NOMO-1 treated with DMSO at 0.1 percent for 48 hours (cell line): ENCODE measurements around the gene HAUS3.
A peak's percentile ranks its signal among the peaks of the same experiment; 100 is the strongest.

Experiments used
- DNase-seq: peaks from one replicate; lab custom pipeline; 2025; ENCODE audit not compliant: unreplicated experiment; lab: John Stamatoyannopoulos, UW

The HAUS3 gene, protein sequence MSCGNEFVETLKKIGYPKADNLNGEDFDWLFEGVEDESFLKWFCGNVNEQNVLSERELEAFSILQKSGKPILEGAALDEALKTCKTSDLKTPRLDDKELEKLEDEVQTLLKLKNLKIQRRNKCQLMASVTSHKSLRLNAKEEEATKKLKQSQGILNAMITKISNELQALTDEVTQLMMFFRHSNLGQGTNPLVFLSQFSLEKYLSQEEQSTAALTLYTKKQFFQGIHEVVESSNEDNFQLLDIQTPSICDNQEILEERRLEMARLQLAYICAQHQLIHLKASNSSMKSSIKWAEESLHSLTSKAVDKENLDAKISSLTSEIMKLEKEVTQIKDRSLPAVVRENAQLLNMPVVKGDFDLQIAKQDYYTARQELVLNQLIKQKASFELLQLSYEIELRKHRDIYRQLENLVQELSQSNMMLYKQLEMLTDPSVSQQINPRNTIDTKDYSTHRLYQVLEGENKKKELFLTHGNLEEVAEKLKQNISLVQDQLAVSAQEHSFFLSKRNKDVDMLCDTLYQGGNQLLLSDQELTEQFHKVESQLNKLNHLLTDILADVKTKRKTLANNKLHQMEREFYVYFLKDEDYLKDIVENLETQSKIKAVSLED

DNA sequence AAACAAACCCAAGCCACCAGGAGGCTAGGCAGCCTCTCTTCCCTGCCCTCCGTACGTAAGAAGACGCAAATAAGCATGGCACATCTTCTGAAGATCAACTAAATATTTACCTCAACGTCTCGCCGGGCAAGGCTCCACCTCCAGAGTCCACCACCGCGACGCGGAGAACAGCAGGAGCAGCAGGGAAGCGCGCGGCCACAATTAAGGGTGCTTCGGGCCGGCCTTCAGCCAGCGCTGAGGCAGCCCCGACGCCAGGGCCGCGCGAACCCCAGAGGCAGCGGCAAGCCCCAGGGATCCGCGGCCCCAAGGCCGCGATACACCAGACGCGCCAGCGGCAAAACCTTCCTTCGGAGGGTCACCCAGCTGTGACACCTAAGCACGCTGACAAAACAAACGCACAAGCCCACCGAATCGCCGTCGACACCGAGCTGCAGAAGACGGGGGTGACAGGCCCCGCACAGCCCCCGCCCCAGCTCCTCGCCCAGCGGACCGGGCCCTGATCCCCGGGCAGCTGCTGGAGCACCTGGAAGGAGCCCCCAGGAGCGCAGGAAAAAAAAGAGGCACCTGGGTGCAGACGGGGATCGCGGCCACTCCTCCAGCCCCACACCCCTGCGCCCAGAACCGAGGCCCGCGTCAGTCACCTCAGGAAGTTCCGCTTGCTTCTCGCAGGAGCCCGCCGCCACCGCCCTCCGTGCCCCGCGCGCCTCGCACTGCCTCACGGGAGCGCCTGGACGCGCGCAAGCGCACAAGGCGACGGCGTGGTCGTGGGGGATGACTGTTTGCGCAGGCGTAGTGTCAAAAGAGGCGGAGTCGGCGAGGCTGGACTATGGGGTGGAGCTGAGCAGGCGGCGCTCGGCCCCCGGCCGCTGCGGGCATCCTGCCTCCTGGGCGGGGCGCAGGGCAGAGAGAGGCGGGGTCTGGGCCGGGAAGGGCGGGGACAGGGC lies at the start of gene HAUS3, which contains the start of gene POLN:
HAUS3 (minus strand) TSS at position 712 of the 944 bp plus-strand sequence. CDS start 1,175 bp downstream, outside the sequence.
POLN (minus strand) TSS at position 712 of the 944 bp plus-strand sequence. CDS start 12,890 bp downstream, outside the sequence.
- peak; percentile 95 for DNase-seq

DNA sequence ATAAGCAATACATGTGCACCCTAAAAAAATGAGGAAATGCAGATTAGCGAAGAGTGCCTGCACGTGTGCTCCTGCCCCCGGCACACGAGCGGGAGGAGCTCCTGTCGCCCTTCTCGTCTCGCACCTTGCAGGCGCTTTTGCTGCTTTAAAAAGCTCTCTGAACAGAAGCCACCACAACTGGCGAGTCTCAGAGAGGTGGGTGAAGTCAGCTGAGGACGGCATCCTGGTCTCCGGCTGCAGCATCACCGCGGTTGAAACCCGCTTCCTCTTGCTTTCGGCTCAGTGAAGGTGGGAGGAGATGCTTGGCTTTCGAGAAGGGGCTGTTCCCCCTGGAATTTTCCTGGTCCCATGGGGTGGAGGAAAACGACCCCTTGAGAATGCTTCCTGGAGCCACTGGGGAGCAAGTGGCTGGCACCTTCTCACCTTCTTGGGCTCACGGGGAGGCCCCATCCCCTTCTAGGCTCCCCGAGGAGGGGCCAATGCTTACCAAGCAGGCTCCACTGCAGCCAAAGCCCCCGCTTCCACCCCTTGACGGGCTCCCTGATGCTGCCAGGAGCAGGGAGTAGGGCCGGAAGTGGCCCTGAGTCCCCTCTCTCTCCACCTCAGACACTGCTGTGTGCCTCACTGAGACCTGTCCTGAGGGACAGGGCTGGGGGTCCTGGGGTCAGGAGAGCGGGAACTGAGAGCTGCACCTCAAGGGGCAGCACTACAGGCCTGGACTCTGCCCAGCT lies 49.2 kb upstream of the HAUS3 start:
- DNase-seq, result no peak

DNA sequence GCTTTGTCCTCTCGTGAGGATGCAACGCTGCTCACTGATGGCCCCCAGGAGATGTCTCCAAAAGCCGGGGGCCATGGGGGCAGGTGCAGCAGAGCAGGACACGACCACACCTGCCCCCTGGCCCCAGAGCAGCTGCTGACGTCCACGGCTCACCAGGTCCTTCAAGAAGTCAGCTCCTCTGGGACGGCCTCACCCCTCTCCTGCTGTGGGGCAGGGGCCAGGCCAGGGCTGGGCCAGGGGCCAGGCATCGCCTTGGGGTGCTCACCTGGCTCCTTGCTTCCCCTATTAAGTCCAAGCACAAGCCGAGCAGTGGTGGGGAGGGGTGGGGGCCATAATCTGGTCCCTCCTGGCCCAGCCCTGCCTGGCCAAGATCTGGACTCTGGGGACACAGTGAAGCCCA lies 48.6 kb upstream of the HAUS3 start:
- DNase-seq, result no peak

DNA sequence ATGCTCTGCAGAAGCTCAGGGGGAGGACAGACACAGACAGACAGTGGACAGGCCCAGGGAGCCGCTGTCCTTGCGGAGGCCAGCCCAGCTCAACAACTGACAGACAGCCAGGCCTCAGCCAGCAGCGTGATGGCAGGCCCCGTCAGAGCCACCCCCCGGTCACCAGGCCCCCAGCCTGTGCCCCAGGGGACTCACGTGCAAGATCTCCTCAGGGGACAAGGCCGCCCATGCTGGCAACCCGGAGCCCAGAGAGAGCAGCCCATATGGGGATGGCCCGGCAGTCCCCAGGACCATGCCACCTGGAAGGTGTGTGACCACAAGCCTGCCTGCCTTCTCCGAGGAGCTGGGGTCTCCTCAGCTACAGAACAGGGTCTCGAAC lies 48.0 kb upstream of the HAUS3 start:
- DNase-seq, result no peak

DNA sequence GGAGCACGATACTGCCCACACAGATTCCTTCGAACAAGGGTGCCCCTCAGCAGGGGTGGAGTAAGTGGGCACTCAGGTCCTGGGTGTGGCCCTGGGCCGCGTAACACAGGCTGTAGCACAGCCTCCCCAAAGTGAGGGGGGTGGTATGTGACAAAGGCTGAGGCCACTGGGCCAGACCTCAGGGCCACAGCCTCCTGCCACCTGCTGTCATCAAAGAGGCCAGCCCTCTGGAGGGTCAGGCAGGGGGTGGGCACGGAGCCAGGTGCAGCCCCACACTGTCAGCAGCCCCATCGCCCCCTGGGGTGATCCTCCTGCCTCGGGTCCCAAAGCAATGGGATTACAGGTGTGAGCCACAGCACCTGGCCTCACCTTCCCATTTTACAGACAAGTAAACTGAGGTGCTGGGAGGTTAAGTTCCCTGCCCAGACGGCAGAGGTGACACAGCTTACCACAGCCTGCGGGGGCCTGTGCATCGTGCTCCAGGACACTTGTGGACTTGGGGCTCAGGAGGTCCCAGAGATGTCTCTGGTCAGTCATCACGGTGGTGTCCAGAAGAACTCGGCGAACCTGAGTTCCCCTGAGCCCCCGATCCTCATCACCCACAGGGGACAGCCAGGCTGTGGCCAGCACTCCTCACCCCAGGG lies 47.5 kb upstream of the HAUS3 start:
- no peak for DNase-seq

DNA sequence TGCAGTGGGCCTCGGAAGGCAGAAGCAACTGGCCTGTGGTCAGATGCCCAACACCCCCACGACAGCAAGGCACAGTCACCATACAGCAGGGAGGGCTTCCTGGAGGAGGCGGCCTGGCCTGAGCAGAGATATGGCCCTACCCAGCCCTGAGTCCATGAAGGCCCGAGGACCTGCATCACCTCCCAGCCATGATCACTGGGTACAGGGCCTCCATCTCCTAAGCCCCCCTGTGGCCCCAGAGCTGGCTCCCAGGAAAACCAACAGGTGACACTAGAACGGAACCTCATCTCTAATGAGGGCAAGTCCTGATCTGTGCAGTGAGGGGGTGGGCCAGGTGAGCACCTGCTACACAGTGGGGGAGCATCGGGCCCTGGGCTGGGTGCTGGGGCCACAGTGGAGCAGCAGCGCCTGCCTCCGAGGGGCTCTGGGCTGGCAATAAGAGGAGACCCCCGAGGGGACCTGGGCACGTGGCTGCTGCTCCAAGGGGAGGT lies 46.2 kb upstream of the HAUS3 start:
- DNase-seq, result no peak

DNA sequence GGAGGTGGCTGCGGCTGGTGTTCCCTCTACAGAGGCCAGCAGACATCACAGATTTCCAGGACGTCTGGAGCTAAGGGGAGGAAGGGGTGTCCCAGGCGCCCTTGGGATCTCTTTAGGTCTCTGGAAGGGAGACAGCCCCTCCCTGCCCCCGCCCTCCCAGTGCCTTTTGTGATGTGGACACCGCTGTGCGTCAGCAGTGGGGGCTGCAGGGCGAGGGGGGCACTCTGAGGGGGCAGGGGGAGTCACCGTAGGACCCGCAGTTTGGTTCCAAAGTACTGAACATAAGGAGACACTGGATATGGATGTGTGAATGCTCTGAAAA lies 45.6 kb upstream of the HAUS3 start:
- DNase-seq, result no peak

DNA sequence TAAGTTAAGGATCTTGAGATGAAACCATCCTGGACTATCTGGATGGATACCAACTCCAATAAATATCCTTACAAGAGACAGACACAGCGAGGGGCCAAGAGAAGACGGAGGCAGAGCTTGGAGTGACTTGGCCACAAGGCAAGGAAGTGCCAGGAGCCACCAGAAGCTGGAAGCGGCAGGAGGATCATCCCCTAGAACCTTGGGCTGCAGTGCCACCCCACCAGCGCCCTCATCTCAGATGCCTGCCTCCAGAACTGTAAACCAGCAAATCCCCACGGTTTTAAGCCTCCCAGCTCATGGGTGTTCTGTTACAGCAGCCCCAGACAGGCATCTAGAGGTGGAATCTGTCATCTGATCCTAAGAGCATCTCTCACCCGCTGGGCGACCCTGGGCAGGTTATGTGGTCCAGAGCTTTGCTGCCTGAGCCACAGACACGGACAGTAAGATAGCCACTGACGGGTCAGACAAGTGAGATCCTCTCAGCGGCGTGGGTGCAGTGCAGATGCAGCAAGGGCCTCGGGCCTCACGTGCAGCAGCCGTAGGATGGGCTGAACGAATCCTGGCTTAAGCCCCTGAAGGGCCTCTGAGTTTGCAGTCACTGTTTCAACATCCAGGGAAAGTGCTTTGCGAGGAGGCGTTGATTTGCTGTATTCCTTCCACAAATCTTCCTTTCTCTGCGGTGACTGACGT lies 45.1 kb upstream of the HAUS3 start:
- no peak for DNase-seq

DNA sequence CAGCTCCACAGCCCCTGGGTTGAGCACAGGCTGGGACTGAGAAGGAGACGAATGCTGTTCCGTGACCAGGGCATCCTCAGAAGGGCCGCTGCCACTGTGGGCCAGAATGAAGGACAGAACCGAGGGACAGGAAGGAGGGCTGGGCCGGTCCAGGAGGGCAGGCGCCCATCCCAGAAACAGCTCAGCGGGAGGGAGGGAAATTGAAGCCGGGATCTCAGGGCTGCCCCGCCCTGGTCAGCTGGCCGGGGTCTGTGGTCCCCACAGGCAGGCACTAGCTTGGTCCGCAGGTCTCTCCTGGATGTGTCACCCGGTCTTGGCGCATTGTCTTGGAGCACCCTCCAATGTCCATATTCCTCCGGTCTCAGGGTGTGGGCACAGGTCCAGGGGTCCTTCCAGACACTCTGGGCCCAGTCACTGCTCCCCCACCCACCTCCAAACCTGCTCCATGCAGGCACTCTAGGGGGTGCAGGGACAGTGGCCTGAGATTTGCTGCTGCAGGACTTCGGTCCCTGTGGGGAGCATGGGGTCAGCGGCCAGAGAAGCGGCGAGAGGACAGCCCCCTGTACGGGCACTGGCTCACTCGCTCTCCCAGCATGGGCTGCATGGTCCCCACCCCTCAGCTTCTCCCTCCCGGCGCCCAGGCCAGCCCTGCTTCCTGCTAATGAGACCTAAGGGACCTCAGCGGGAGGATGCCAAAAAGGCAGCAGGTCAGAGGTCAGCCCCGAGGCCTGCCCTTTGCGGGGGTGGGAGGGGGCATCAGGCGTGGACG lies 43.9 kb upstream of the HAUS3 start:
- no peak for DNase-seq

DNA sequence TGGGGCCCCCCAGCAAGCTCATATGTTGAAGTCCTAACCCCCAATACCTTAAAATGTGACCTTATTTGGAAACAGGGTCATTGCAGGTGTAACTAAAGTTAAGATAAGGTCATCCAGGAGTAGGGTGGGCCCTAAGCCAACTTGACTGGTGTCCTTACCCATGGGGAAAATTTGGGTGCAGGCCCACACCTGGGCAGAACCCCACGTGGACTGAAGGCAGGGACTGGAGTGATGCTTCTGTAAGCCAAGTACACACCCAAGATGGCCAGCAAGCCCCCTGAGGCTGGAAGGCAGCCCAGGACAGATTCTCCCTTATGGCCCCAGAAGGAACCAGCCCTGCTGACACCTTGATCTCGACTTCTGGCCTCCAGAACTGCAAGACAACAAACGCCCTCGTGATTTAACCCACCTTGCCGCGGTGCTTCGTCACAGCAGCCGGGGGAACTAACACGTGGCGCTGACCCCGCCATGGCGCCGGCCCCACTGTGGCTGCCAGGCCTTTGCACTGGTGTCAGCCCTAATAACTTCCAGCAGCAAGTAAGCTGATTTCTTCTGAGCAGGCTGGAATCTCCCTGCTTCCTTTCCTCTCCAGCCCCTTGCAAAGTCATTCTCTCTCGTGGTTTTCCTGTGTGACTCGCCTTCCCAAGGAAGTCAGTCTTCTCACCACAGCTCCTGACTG lies 43.2 kb upstream of the HAUS3 start:
- no peak for DNase-seq

DNA sequence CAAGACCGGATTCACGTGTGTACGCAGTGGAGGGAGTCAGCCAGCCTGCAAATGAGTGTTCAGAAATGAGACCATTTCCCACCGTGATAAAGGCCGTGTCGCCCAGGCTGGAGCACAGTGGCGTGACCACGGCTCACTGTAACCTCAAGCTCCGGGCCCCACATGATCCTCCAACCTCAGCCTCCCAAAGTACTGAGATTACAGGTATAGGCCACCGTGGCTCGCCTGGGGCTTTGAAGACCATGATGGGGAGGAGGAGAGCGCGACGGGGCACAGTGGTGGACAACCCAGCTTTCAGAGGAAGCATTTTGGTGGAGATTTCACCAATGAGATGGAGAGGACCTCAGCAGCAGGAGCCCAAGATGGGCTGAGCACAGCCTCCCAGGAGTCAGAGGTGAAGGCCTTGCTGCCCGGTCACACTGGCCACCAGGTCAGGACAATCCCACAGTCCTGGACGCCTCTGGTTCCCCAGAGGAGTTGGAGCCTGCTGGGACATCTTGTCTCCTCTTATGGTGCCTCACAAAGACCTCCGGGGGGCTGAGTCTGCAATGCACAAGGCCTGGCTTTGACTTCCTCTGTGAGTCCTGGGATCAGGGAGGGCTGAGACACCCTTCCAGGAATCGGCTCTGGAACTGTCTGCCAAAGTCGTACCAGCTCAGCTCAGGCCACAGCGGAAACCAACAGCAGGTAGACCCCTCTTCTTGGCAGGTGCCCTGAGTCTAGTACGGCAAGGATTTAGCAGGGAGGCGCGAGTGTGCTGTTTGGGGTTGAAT lies 42.4 kb upstream of the HAUS3 start:
- DNase-seq, result no peak

DNA sequence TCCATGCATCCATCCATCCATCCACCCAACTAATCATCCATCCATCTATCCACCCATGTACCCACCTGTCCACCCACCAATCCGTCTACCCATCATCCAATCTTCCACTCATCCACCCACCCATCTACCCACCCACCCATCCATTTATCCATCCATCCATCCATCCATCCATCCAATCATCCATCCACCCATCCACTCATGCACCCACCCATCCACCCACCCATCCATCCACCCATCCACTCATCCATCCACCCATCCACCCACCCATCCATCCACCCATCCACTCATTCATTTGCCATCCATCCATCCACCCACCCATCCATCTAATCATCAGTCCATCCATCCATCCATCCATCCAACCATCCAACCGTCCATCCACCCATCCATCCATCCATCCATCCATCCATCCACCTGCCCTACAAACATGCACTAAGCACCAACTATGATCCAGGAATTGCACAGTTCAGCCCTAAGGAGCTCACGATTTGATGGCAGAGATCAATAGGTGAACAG lies 41.3 kb upstream of the HAUS3 start:
- no peak for DNase-seq

DNA sequence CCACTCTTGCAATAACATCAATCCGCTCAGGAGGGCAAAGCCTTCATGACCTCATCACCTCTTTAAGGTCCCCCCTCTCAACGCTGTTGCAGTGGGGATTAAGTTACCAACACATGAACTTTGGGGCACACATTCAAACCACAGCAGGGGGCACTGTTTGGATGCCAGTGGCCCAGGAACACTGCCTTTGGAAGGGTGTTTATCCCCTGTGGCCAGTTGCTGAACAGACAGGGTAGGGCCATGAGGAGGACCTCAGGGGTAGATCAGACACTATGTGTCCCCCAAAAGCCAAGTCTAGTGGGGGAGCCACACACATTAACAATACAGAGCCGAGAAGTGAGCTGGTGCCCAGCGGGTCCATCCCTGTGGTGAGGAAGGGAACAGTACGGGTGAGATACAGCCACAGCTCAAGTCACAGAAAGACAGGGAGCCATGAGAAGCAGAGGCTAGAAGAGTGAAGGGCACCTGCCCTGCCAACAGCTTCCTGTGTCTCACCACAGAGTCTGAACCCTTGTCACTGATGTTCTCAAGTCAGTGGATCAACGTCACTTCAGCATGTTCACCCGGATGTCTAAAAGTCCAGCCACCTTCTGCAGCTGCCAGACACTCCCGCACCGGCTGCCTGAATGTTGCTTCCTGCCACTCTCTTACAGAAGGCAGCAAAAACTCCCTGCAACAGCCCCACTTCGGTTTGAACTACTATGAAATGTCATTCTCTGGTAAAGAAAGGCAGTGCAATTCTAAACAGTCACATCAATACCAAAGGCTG lies 39.8 kb upstream of the HAUS3 start:
- no peak for DNase-seq

DNA sequence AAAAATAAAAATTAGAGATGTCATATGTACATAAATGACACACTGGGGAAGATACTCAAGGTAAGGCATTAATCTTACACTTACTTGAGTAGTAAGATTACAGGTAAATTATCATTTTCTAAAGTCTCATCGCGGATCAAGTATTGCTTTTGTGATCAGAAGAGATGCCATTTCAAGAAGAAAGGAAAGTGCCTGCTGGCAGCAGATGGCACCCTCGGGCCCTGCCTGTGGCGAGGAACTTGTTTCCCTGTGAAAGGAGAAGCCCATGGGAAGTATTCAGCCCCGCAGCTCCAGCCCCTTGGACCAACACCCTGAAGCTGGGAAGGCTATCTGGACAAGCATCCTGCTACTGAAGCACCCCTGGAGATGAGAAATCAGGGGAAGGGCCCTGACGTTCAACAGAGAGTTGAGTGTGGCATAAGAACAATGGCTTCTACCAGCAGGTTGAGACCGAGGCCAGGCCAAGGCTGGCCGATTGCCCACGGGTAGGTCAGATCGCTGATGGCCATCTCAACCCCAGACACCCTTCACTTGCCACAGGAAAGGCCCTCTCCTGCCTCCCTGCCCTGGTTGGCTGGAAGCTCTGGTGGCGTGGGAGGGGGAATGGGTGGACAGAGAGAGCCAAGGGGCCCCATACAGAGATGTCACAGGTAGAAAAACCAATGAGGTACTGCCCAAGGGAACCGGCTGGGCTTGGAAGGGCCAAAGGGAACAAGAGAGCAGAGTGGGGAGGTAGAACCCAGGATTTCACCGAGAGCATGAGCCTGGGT lies 38.8 kb upstream of the HAUS3 start:
- DNase-seq, result no peak

DNA sequence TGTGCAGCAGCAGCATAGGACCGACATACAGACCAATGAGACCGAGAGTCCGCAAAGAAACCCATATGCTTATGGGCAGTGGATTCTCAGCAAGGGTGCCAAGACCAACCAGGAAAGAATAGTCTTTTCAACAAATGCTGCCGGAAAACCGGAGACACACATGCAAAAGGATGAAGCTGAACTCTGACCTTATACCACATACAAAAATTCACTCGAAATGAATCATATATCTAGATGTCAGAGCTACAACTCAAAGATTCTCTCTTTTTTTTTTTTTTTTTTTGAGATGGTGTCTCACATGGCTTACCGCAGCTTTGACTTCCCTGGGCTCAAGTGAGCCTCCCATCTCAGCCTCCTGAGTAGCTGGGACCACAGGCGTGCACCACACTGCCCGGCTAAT lies 36.0 kb upstream of the HAUS3 start:
- DNase-seq, result no peak
